HG03354 (cell line): Measurements from ENCODE around the gene TSPAN7.

Experiments
- ATAC-seq: cut with Tn5 transposase; IDR thresholded peaks from one replicate; pipeline ENCODE4 v1.9.1; 2021; ENCODE audit warnings: mild to moderate bottlenecking; ENCODE audit not compliant: unreplicated experiment, poor library complexity, severe bottlenecking

Gene TSPAN7

GRCh38 chrX:38669428-38669827 lies 108.1 kb downstream of the TSPAN7 start:
- ATAC-seq, result no peak

GRCh38 chrX:38672646-38673045 lies 111.3 kb downstream of the TSPAN7 start:
- ATAC-seq, result no peak

GRCh38 chrX:38675856-38676255 lies 114.5 kb downstream of the TSPAN7 start:
- no peak for ATAC-seq

- no peak for ATAC-seq
Measured at GRCh38 chrX:38678183-38678582, 116.8 kb downstream of the TSPAN7 start.

GRCh38 chrX:38678821-38679220 lies 117.5 kb downstream of the TSPAN7 start:
- ATAC-seq, result no peak

- ATAC-seq, result no peak
Measured at GRCh38 chrX:38679695-38680094, 118.4 kb downstream of the TSPAN7 start.

- no peak for ATAC-seq
Measured at GRCh38 chrX:38682095-38682494, 120.8 kb downstream of the TSPAN7 start.

GRCh38 chrX:38692961-38693360 lies 131.6 kb downstream of the TSPAN7 start:
- ATAC-seq, result no peak

- no peak for ATAC-seq
Measured at GRCh38 chrX:38694394-38694793, 133.1 kb downstream of the TSPAN7 start.

GRCh38 chrX:38697461-38697860 lies 136.1 kb downstream of the TSPAN7 start:
- ATAC-seq, result no peak

- ATAC-seq, result no peak
Measured at GRCh38 chrX:38699121-38699520, 137.8 kb downstream of the TSPAN7 start.

GRCh38 chrX:38699696-38700095 lies 138.4 kb downstream of the TSPAN7 start:
- ATAC-seq, result no peak

- no peak for ATAC-seq
Measured at GRCh38 chrX:38701073-38701472, 139.7 kb downstream of the TSPAN7 start.

- ATAC-seq, result no peak
Measured at GRCh38 chrX:38704146-38704882, 143.0 kb downstream of the TSPAN7 start.

GRCh38 chrX:38717871-38718270 lies 156.5 kb downstream of the TSPAN7 start:
- ATAC-seq, result no peak

- ATAC-seq, result no peak
Measured at GRCh38 chrX:38718311-38718710, 157.0 kb downstream of the TSPAN7 start.

- ATAC-seq, result no peak
Measured at GRCh38 chrX:38726612-38727011, 165.3 kb downstream of the TSPAN7 start.

- no peak for ATAC-seq
Measured at GRCh38 chrX:38727668-38728067, 166.3 kb downstream of the TSPAN7 start.

GRCh38 chrX:38732866-38733265 lies 171.5 kb downstream of the TSPAN7 start:
- ATAC-seq, result no peak
